ENCODE measurements around the gene TPPP2.

DNA sequence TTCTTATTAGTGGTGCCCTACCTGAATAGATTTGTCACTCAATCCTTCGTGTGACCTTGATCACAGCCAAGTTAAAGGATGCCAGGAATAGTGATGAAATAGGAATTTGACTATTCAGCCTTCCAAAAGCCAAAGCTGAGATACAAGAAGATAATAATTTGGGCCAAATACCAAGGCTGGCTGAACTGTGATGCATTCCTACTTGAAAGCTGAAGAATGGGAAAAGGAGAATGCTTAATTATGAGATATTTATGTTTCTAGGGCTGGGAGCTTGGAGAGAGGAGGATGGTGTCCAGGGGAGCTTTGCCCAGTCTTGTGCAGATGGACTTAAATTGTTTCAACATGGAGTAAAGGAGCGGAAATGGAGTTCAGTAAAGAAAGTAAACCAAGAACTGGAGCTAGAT lies 17.4 kb downstream of the TPPP2 start:
- TF ChIP-seq, protein P1, sequence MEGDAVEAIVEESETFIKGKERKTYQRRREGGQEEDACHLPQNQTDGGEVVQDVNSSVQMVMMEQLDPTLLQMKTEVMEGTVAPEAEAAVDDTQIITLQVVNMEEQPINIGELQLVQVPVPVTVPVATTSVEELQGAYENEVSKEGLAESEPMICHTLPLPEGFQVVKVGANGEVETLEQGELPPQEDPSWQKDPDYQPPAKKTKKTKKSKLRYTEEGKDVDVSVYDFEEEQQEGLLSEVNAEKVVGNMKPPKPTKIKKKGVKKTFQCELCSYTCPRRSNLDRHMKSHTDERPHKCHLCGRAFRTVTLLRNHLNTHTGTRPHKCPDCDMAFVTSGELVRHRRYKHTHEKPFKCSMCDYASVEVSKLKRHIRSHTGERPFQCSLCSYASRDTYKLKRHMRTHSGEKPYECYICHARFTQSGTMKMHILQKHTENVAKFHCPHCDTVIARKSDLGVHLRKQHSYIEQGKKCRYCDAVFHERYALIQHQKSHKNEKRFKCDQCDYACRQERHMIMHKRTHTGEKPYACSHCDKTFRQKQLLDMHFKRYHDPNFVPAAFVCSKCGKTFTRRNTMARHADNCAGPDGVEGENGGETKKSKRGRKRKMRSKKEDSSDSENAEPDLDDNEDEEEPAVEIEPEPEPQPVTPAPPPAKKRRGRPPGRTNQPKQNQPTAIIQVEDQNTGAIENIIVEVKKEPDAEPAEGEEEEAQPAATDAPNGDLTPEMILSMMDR (IDR thresholded peaks at IDR 0.05) = no peak
- TF ChIP-seq POLR2A (IDR thresholded peaks at IDR 0.05) = no peak

Data from adrenal gland (tissue), 5 donors.